ENCODE results near the gene FAM13B.

FAM13B gene

GRCh38 chr5:137921931-137922330 lies 110.9 kb downstream of the FAM13B start:
- Mint-ChIP-seq H3K4me3 (no peak overlapping the region), H3K4me1 (no peaks in the 10 kb centered on the region), H3K36me3 (ENCODE audit: low read depth) (peaks cover 8% of the 10 kb centered on the region), H3K27me3 (ENCODE audit: low read depth) (no peaks in the 10 kb centered on the region), H3K27ac (no peak overlapping the region), H3K9me3 (peaks cover 9% of the 10 kb centered on the region)
- no peak for TF ChIP-seq CTCF (IDR thresholded peaks at IDR 0.05; ENCODE audit: unreplicated experiment in 3 of 3)

DNA sequence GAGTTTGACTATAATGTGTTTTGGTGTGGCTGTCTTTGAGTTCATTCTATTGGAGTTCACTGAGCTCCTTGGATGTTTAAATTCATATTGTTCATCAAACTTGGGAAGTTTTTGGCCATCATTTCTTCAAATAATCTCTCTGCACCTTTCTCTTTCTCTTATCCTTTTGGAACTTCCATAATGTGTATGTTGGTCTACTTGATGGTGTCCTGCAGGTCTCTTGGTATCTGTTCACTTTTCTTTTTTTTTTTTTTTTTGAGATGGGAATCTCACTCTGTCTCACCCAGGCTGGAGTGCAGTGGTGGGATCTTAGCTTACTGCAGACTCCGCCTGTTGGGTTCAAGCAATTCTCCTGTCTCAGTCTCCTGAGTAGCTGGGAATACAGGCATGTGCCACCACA lies 116.0 kb downstream of the FAM13B start:
- H3K27ac Mint-ChIP-seq = no peak overlapping the region
- H3K4me3 Mint-ChIP-seq = no peak overlapping the region
- TF ChIP-seq CTCF (IDR thresholded peaks at IDR 0.05; ENCODE audit: unreplicated experiment in 3 of 3) = no peak

GRCh38 chr5:137914758-137915157 lies 118.1 kb downstream of the FAM13B start:
- Mint-ChIP-seq H3K4me3 (no peak overlapping the region), H3K27ac (no peak overlapping the region), H3K4me1 (no peaks in the 10 kb centered on the region), H3K36me3 (ENCODE audit: low read depth) (peaks cover 11% of the 10 kb centered on the region), H3K9me3 (peaks cover 28% of the 10 kb centered on the region), H3K27me3 (ENCODE audit: low read depth) (no peaks in the 10 kb centered on the region)
- TF ChIP-seq CTCF (IDR thresholded peaks at IDR 0.05; ENCODE audit: unreplicated experiment in 3 of 3) = no peak

More for the DNA sequence above, 116.0 kb downstream of the FAM13B start:
- Mint-ChIP-seq H3K4me1 (no peaks in the 10 kb centered on the region), H3K36me3 (ENCODE audit: low read depth) (peaks cover 11% of the 10 kb centered on the region), H3K9me3 (peaks cover 26% of the 10 kb centered on the region), H3K27me3 (ENCODE audit: low read depth) (no peaks in the 10 kb centered on the region)

DNA sequence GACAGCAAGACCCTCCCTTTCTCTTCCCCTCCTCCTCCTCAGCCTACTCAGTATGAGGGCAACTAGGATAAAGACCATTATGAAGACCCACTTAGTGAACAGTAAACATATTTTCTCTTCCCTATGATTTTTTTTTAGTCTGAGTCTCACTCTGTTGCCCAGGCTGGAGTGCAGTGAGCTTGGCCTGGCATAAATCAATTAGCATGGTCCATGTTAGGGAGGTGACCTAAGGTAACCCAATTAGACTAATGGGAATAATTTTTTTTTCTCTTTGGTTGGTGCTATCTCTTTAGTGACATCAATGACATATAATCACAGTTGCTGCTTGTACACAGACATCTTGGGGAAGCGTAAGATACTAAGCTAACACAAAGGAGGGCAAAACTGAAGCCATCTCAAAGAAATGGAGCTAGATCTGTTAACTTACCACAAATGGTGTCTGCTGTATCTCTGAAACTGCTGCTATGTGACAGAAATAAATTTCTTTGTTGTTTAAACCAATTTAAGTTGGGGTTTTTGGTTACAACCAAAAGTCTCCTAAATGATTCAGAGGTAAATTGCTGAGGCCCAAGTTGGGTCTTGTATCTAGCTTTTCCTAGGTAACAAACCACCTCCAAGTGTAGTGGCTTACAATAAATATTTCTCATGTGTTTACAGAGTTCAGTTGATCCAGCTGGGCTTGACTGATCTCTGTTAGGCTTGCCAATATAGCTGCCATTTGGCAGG lies 130.3 kb downstream of the FAM13B start:
- no peaks in the 10 kb centered on the region for H3K9me3 Mint-ChIP-seq
- no peaks in the 10 kb centered on the region for H3K4me1 Mint-ChIP-seq
- no peak overlapping the region for H3K27ac Mint-ChIP-seq
- no peaks in the 10 kb centered on the region for H3K27me3 Mint-ChIP-seq (ENCODE audit: low read depth)
- H3K36me3 Mint-ChIP-seq (ENCODE audit: low read depth) = no peaks in the 10 kb centered on the region
- no peak overlapping the region for H3K4me3 Mint-ChIP-seq
- no peak for TF ChIP-seq CTCF (IDR thresholded peaks at IDR 0.05; ENCODE audit: unreplicated experiment in 3 of 3)

DNA sequence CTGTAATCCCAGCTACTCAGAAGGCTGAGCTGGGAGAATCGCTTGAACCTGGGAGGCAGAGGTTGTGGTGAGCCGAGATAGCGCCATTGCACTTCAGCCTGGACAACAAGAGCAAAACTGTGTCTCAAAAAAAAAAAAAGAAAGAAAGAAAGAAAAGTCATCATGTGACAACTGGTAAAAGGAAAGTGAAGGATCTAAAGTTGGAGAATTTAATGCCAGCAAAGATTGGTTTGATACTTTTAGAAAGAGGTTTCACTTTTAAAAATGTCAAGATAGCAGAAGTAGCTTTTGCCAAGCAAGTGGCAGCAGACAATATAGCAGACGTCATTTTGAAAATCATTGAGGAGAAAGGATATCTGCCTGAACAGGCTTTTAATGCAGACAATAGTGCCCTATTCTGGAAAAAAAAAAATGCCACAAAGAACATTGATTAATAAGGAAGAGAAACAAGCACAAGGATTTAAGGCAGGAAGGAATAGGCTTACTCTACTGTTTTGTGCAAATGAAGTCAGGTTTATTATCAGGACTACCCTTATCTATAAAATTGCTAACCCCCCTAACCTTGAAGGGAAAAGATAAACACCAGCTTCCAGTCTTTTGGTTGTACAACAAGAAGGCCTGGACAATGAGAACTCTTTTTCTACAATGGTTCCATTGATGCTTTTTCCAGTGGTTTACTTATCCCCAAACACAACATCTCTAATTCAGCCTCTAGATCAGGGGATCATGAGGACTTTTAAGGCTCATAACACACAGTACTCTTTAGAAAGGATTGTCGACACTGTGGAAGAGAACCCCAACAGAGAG lies 131.7 kb downstream of the FAM13B start:
- no peak for TF ChIP-seq CTCF (IDR thresholded peaks at IDR 0.05; ENCODE audit: unreplicated experiment in 3 of 3)
- no peaks in the 10 kb centered on the region for H3K4me1 Mint-ChIP-seq
- no peaks in the 10 kb centered on the region for H3K27me3 Mint-ChIP-seq (ENCODE audit: low read depth)
- H3K36me3 Mint-ChIP-seq (ENCODE audit: low read depth) = no peaks in the 10 kb centered on the region
- H3K27ac Mint-ChIP-seq = no peak overlapping the region
- H3K9me3 Mint-ChIP-seq = no peaks in the 10 kb centered on the region
- H3K4me3 Mint-ChIP-seq = no peak overlapping the region

Data from nephron (organoid).